DMS53 (cell line): ENCODE measurements around the gene EIF4B.
"Not testable (repeated sequence)": the region's sequence is repeated elsewhere in the genome, so short reads cannot be mapped to it uniquely, and the experiment has no call there.

Source experiments
- DNase-seq: peaks from one replicate; lab custom pipeline; 2025; lab: John Stamatoyannopoulos, UW

EIF4B gene

DNA sequence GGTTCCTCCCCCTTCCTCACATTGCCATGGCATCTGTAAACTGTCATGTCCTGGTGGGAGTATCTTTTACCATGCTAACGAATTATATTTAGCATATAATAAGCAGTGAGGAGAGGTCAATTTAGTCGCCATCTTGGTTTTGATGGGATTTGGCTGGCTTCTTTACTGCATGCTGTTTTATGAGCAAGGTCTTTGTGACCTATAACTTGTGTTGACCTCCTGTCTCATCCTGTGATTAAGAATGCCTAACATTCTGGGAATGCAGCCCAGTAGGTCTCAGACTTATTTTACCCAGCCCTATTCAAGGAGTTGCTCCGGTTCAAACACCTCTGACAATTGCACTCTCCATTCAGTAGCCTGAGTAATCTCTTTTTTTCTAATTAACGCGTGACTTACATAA, 2.1 kb upstream of the EIF4B start:
- no peak for DNase-seq

DNA sequence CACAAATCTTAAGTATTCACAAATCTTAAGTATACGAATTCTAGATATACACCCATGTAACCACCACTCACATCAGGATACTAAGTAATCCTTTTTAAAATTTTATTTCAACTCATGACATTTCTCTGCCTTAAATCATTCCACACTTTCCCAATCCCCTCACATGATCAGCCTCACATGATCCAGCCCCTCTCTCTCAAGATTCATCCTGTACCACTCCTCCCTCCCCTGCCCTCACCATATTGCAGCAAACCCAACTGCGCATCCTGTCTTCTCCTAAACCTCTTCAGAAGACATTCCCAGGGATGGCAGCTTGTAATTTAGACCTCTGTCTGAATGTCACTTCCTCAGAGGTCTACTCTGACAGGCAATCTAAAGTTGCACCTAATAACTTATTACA, 1.7 kb upstream of the EIF4B start:
- DNase-seq = no peak

DNA sequence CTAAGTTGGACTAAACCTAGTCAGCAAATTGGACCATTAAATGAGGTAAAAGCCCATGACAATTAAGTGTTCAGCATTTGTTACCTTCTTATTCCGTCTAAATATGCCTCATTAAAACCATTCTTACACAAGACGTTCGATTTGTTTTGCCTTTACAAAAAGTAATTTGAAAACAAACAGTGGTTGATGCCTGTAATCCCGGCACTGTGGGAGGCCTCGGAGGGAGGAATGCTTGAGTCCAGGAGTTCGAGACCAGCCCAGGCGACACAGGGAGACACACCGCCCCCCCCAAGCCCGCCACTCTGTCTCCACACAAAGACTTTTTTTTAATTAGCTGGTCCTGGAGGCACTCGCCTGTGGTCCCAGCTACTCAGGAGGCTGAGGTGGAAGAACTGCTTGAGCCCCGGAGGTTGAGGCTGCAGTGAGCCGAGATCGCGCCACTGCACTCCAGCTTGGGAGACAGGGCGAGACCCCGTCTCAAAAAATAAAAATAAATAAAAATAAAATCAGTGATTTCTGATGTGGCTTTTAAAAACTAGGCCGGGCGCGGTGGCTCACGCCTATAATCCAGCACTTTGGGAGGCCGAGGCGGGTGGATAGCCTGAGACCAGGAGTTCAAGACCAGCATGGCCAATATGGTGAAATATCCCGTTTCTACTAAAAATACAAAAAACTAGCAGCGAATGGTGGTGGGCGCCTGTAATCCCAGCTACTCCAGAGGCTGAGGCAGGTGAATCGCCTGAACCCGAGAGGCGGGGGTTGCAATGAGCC, 856 bp upstream of the EIF4B start:
- DNase-seq = peak; percentile 33

DNA sequence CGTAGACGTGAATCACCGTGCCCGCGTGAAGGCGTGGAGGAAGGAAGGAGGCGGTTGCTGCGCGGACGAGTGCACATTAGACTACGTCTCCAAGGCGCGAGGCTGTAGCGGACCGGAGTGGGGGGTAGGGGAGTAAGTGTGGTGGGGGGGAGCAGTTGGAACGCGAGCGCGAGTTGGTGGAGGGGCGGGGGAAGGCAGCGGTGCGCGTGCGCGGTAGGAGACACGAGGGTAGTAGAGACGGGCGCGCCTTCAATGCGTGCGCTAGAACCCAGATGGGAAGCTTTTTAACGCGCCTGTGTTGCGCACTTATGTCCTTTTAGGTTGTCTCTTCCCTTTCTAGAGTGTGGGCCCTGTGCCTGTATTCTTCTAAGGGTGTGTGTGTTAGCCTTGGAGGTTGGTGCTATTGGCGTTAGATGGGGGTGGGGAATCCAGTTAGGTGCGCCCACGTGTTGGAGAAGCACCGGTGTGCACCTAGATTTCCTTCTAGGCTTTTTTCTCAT, 604 bp downstream of the EIF4B start:
- peak; percentile 90 for DNase-seq

DNA sequence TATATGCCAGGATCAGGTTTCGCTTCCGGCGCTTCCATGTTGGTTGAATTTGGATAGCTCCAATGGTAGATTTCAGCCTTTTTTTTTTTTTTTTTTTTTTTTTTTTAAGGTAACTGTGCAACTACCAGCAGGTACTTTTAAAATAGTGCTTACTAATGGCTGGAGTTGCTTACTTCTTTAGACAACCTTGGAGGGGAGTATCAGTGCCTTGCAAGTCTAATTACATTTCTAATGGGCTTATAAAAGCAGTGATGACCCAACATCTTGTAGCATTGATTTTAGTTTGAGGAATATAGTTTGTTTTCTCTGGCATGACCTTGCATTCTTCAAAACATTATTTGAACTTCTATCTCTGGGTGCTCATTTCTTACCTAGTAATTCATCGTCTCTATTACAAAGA, 1.1 kb downstream of the EIF4B start:
- no peak for DNase-seq

DNA sequence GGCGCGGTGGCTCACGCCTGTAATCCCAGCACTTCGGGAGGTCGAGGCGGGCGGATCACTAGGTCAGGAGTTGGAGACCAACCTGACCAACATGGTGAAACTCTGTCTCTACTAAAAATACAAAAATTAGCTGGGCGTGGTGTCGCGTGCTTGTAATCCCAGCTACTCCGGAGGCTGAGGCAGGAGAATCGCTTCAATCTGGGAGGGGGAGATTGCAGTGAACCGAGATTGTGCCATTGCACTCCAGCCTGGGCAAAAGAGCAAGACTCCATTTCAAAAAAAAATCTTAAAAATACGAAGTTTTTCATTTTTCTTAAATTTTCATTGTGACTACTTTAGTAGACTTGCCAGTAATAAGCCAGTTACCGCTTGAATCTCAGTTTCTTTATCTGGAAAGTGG, 2.5 kb downstream of the EIF4B start:
- not testable (repeated sequence) for DNase-seq

DNA sequence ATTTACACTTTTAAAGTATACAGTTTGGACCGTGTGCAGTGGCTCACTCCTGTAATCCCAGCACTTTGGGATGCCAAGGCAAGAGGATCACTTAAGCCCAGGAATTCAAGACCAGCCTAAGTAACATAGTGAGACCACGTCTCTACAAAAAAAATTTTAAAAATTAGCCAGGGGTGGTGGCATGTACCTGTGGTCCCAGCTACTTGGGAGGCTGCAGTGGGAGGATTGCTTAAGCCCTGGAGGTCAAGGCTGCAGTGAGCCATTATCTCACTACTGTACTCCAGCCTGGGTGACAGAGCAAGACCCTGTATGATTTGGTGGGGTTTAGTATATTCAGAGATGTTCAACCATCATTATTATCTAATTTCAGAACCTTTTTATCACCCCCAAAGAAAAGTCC, 4.7 kb downstream of the EIF4B start:
- DNase-seq = no peak

DNA sequence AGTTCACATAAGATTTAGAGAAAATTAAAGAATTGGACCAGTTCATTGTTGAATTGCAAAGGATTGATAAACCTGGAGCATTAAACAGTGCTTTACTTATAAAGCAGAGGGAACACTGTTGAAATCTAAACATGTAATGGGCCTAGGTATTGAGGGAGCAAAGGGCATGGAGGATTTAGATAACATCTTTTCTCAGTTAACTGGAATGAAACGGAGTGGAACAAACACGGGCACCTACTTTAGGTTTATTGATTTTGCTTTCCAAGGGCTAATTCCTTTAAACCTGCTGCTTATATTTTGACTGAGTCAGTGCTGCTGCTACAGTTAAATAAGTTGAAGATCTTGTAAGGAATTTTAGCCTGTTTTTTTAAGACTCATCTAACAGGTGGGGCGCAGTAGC, 5.6 kb downstream of the EIF4B start:
- DNase-seq = no peak

DNA sequence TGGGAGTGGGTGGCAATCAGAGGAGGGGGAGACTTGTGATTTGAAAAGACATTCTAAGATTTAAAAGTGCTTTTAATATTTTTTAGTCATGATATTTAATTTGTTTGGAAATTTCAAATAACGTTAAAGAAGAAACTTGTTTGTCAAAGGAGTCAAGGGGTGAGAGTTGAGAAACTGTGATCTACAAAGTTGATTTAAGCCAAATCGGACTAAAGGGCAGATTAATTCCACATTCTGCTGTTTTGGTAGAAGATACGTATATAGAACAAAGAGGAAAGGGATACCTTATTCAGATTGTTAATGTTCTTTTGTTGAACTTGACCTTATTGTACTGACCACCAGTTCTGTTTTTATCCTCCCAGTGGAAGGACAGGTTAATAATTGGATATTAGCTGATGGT, 6.7 kb downstream of the EIF4B start:
- DNase-seq = no peak

DNA sequence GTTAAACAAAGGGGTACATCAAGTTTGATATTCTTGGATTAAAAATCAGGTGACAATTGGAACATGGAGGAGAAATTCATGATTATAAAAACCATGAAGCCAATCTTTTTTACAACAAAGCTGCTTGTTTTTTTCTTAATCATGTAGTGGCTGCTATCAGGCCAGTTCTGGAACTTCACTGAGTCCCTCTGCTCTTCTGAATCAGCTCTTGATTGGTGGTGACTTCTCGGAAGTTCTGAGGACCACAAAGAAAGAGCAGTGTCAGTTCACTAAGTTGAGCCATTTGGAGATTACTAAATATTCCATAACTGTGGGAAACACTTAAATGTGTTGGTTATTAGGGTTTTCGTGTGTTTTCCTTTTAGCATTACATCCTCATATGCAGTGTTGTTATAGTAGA, 8.5 kb downstream of the EIF4B start:
- no peak for DNase-seq

DNA sequence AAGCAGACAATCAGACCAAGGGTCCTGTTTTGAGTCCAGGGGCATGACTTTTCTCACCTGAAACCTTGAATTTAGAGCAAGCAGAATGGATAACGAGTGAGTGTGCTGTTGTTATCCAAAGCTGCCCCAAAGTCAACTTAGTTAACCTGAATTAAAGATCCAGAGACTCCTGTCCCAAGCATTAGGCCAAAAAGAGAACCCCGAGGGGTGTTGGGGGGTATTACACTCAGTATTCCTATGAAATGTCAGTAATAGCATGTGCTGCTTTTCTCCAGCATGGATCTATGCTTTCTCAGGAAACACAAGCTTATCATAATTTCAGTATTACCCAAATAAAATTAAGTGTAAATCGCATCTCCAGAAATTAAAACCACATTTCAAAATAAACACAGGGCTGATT, 19.0 kb downstream of the EIF4B start:
- no peak for DNase-seq

DNA sequence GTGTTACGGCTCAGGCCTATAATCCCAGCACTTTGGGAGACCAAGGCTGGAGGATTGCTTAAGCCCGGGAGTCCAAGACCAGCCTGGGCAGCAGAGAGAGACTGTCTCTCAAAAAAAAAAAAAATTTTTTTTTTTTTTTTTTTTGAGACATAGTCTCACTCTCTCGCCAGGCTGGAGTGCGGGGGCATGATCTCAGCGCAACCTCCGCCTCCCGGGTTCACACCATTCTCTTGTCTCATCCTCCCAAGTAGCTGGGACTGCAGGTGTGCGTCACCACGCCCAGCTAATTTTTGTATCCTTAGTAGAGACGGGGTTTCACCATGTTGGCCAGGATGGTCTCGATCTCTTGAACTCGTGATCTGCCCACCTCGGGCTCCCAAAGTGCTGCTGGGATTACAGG, 20.8 kb downstream of the EIF4B start:
- not testable (repeated sequence) for DNase-seq

DNA sequence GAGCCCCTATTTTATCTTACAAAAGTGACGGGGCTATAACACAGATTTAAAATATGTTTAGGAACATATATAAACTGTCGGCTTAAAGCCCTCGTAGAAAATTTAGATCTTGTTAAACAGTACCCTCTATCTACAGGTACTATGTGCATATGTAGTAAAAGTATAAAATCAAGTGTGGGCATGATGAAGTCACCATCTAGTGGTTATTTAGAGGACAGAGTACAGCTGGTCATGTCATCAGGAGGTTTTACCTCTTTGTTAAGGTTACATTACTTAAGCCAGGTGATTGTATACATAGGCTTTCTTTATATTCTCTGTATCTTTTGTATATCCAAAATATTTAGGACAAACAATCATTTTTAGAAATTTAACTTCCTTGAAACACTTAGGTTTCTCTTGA, 25.4 kb downstream of the EIF4B start:
- peak; percentile 27 for DNase-seq

DNA sequence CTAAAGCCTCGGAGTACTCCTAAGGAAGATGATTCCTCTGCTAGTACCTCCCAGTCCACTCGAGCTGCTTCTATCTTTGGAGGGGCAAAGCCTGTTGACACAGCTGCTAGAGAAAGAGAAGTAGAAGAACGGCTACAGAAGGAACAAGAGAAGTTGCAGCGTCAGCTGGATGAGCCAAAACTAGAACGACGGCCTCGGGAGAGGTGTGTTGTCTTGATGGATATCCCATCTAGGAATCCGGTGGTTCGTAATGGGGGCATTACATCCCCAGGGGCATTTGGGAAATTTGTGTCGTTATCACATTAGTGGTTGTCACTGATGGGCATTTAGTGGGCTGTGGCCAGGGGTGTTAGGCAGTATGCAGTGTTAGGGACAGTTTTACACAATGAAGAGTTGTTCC, 27.6 kb downstream of the EIF4B start:
- DNase-seq = not testable (repeated sequence)

DNA sequence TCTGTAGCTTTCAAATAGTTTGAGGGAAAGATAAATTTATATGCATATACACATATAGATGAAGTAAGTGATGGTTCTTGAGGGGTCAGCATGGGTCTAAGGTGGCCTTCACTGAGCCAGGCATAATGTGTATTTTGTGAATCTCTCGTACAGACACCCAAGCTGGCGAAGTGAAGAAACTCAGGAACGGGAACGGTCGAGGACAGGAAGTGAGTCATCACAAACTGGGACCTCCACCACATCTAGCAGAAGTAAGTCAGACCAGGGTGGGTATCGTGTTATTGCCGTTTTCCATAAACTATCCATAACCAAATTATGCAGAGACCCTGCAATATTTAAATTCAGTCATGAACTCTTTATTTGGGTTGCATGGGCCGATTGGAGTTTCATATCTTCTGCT, 28.2 kb downstream of the EIF4B start:
- no peak for DNase-seq

DNA sequence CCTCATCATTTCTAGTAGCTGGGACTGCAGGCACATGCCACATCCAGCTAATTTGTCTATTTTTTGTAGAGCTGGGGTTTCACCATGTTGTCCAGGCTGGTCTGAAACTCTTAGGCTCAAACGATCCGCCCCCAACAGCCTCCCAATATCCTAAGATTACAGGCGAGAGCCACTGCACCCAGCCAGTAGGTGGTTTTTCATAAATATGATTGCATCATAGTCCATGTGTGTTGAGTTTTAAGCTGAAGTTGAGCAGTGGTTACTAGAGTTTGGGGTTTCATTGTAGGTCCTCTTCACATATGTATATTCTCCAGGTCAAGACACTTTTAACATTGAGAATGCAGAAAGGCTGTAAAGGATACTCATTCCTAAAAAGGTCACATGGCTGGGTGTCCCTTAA, 30.5 kb downstream of the EIF4B start:
- no peak for DNase-seq

DNA sequence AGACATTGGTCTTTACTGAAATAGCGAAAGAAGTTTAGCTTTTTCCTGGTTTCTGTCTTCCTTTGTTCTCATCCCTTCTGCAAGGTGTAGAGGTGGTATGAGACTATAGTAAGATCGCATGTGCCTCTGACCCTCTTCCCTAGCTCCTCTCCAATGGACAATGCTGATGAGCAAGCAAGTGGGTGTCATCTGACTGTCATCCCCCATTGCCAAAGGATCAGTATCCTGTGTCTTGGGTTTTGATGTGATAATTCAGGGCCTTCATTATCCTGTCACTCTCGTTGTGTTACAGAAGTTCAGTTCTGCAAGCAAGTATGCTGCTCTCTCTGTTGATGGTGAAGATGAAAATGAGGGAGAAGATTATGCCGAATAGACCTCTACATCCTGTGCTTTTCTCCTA, 33.6 kb downstream of the EIF4B start:
- DNase-seq = no peak

DNA sequence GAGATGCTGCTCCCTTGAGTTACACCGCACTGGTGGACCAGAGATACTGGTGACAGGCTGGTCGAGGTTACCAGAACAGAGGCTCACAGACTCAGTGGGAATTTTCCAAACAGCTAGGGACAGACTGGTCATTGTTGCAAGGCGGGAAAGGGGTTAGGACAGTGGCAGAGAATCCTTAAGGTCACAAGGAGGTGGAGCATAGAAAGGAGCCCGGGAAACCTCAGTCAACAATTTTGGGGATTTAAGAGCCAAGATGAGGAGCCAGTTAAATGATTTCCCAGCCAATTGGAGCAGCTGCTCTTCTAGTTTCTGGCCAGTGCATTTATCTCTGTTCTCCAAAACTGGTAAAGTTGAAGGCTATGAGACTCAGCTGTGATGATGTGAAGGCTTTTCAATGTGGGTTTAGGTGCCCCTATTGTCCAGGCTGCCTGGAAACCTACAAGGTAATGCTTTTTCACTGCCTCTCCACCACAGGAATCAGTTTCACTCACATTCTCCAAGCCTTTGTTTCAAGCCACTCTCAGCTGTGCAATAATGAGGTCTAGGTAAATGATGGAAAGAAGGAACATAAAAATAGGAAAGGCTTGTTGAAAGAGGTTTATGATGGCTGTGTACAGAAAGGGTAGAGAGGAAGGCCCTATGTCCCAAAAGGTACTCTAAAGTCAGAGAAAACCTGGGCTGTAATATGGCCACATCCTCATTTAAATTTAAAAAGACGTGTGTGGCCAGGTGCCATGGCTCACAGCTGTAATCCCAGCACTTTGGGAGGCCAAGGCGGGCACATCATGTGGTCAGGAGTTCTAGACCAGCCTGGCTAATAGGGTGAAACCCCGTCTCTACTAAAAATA, 36.6 kb downstream of the EIF4B start:
- peak; percentile 51 for DNase-seq

DNA sequence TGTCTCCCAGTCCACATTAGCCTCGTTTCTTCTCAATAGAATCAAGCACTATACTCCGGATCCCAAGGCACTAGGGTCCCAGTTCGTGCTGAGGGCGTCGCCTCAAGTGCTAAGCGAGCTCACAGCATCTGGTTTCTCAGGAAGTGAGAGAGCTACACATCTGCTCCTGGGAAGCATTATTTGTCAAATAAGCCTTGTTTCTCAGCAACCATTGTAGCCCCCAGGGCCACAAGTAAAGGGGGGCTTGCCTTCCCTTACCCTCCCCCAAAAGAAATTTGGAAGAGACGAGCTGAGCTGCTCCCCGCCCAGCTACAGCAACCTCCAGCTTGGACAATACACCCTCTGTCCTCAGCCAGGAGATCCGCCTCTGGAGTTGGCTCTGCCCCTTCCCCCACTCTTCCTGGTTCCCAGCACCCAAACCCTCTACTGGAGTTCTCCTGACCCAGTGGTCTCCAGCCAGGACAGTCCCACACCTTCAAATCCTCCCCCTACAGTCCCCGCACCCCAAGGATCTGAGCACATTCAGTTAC, 37.9 kb downstream of the EIF4B start:
- peak; percentile 59 for DNase-seq

DNA sequence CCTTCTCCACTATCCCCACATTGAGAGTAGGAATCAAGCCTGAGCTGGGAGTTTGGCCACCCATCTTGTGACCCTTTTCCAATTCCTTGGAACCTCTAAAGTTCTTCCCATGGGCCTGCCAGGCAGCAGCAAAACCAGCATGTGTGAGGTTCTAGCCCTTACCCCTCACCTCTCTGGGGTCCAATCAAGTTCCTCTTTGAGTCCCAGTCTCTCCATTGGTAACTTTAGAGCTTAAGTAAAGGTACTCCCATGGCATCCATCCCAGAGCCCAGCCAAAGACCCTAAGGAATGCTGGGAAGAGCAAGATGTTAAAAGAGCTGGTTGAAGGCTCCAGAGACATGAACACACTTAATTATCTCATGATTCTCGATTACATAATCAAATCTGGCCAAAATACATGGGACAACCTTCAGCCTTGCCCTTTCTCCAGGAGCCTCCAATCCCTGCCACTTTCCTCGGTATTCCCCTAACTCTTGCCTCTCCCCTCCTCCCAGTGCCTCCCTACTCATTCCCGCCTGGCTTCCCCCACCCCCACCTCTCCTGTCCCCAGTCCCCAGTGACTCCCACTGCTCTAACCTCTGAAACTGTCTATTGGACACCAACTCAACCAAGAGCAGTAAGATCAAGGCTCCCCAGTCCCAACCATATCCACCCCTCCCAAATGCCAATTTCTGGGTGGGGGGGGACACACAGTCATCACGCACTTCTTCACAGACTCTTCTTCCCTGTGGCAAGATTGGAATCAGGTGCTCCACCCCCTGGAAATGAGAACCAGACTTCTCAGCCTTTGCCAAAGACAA, 38.8 kb downstream of the EIF4B start:
- no peak for DNase-seq

DNA sequence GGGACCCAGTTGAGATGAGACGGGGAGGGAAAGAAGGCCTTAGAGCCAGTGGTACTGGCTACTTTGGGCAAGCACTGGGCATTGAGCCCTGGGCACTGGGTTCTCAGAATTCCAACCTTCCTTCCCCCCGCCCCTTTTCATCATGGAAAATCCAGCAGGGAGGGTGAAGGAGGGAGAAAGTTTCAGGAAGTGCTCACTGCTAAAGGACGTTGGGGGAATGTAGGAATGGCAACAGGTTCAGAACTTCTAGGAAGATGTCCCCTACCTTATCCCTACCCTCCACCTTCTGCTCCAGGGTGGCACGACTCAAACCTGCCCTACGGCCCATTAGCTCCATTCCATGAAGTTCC, 39.4 kb downstream of the EIF4B start:
- no peak for DNase-seq

DNA sequence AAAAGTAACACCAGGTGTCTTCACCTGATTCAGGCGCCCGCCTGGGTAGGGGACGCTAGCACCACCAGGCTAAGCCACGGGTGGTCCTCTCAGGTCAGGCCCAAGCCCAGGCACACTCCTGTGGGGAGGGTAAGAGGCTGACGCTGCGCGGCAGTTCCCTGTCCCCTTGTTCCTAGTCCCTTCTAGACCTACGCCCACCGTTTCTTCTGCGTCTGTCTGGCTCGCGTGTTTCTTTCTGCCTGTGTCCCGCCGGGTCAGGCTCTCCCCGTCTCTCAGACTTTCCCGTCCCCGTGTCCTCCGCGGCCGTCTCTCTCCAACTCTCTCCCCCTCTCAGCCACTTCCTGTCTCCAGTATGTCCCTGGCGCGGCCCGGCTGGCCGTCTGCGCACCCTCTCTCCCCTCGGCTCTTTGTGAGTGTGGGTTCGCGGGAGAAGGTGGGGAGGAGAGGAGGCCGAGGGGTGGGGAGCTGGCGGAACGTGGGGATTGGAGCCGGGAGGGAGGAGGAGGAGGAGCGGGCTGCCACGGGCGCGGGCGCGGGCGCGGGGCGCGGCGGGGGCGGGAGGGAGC, 40.5 kb downstream of the EIF4B start:
- peak; percentile 96 for DNase-seq
